H1 (cell line): ENCODE results near the gene CGGBP1. TPM values are rescaled to one million over a fixed set of nuclear protein-coding genes. Genes with fewer than 3 reads are reported as not detected.

ENCODE experiments used
- CHD2 ChIP-seq: IDR thresholded peaks from 2 replicates; pipeline ENCODE4 v1.6.1; 2012; ENCODE audit warnings: low read length, improper control_type of control experiment
- polyA plus RNA-seq, 7 experiments: library from polyadenylated mRNA; depleted of rRNA in 3 of 7; stranded (reverse) in 5 of 7; unstranded in 2 of 7; fragments of >200 nt in 5 of 7; fragments of 200-250 nt in 2 of 7; gene quantifications; 1 replicate in 5 of 7; 2 replicates in 1 of 7; 4 replicates in 1 of 7; pipeline versions ENCODE4 v1.2.1 to v1.2.3, GENCODE V29; 2011 to 2013; ENCODE audit warnings: missing spikeins in 2 of 7, mixed read lengths in 2 of 7
- total RNA-seq: library from RNA; stranded (reverse); fragmentation: NEBNext Ultra II Directional; extraction: Animal tissue kit (Norgen Biotek cat#: 25700); gene quantifications from 2 replicates; pipeline ENCODE4 v1.2.1, GENCODE V29; 2021
- TF ChIP-seq, protein P1 (sequence below), 3 experiments: IDR thresholded peaks; 1 replicate in 2 of 3; 2 replicates in 1 of 3; pipeline versions ENCODE4 v1.5.1 to v1.6.1; 2011; ENCODE audit warnings: low read length in 3 of 3, mild to moderate bottlenecking in 3 of 3, inconsistent platforms in 2 of 3, low read depth in 1 of 3, moderate library complexity in 1 of 3; ENCODE audit not compliant: insufficient read depth in 1 of 3; ENCODE audit errors: control extremely low read depth in 1 of 3

Gene CGGBP1
- total and polyA plus RNA-seq, 2 of the 8 experiments (the other 6 are each of a cell fraction or from before 2014, with no cell fraction given), result 22.9 to 61.4 TPM

DNA sequence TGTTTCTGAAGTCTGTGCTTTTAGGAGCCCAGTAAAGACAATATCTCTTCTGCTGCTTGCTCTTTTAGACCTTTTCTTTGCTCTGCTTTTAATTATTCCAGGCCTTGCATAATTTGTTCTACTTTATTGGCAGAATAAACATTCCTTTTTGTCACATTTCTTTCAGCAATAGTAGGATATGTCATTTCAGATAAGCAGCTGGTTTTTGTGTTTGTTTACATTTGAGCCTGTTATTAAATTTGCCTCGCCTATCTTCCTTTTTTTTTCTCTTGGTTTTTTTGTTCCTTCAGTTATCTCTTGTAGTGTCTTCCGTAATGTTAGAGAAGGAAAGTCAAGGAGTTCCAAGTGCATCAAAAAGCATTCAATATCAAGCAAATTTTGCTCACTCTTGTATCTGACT is 16.7 kb upstream of the CGGBP1 start (continued):
- TF ChIP-seq, protein P1, sequence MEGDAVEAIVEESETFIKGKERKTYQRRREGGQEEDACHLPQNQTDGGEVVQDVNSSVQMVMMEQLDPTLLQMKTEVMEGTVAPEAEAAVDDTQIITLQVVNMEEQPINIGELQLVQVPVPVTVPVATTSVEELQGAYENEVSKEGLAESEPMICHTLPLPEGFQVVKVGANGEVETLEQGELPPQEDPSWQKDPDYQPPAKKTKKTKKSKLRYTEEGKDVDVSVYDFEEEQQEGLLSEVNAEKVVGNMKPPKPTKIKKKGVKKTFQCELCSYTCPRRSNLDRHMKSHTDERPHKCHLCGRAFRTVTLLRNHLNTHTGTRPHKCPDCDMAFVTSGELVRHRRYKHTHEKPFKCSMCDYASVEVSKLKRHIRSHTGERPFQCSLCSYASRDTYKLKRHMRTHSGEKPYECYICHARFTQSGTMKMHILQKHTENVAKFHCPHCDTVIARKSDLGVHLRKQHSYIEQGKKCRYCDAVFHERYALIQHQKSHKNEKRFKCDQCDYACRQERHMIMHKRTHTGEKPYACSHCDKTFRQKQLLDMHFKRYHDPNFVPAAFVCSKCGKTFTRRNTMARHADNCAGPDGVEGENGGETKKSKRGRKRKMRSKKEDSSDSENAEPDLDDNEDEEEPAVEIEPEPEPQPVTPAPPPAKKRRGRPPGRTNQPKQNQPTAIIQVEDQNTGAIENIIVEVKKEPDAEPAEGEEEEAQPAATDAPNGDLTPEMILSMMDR (IDR thresholded peaks at IDR 0.05; ENCODE audit: control extremely low read depth in 1 of 3, insufficient read depth in 1 of 3, low read depth in 1 of 3, low read length in 3 of 3), result no peak
- TF ChIP-seq CHD2, result no peak
